Gastroesophageal sphincter (tissue), 3 donors: ENCODE results near the gene CRHBP.

Experiments
- CTCF ChIP-seq, 4 experiments: fragments of 200-600 bp in 2 of 4; fragments of 450-650 bp in 2 of 4; sonication (generic) in 1 of 4; IDR thresholded peaks; one replicate each; pipeline ENCODE4 v1.5.1; 2017 to 2019; ENCODE audit warnings: antibody characterized with exemption in 4 of 4, mild to moderate bottlenecking in 2 of 4, moderate library complexity in 2 of 4
- EP300 ChIP-seq: sonication (generic); formaldehyde crosslinking; IDR thresholded peaks from one replicate; pipeline ENCODE4 v1.6.1; 2017; ENCODE audit warnings: antibody characterized with exemption, mild to moderate bottlenecking
- POLR2A ChIP-seq, 2 donors: fragments of 450-650 bp; IDR thresholded peaks; one replicate each; pipeline ENCODE4 v1.6.1; 2017; ENCODE audit warnings: antibody characterized with exemption in 2 of 2, mild to moderate bottlenecking in 2 of 2, moderate library complexity in 1 of 2
- POLR2AphosphoS5 ChIP-seq: sonication (generic); formaldehyde crosslinking; IDR thresholded peaks from one replicate; pipeline ENCODE4 v1.6.1; 2017; ENCODE audit warnings: antibody characterized with exemption

GRCh38 chr5:76978869-76979268 lies 26.0 kb downstream of the CRHBP start:
- TF ChIP-seq CTCF (IDR thresholded peaks at IDR 0.05) (no peak), POLR2AphosphoS5 (no peak), EP300 (no peak), POLR2A (IDR thresholded peaks at IDR 0.05) (no peak)
